ENCODE measurements around the gene C1orf87. TPM values are rescaled to one million over a fixed set of nuclear protein-coding genes. Genes with fewer than 3 reads are reported as not detected.

Gene C1orf87
- not detected for polyA plus RNA-seq (2013, experiment 1 of 2)
- polyA plus RNA-seq (2013, experiment 2 of 2), result 0.15 TPM

GRCh38 chr1:60073605-60074278, at the start of gene C1orf87:
Gene C1orf87 (minus strand): TSS chr1:60073770. CDS start chr1:60072643, 1,127 bp downstream.
- Histone ChIP-seq H2AK5ac (ENCODE audit: low read length) (no peak within 1 kb of the TSS), H3K23ac (ENCODE audit: low read length) (no peak within 1 kb of the TSS), H3K79me1 (ENCODE audit: low read length) (no peaks in the 10 kb centered on the region), H3K4me2 (ENCODE audit: low read length) (peak within 1 kb of the TSS; percentile 43), H2BK15ac (replicated peaks; ENCODE audit: low read depth) (peak within 1 kb of the TSS; percentile 74), H3K36me3 (ENCODE audit: control insufficient read depth, insufficient read depth, low read length) (no peaks in the 10 kb centered on the region), H3K27me3 (ENCODE audit: insufficient read depth, low read length, poor library complexity) (no peaks in the 10 kb centered on the region), H3K4ac (ENCODE audit: low read depth, low read length) (no peak within 1 kb of the TSS), H4K5ac (ENCODE audit: low read length) (no peak within 1 kb of the TSS), H2BK5ac (ENCODE audit: low read length) (no peak within 1 kb of the TSS), H3K27ac (ENCODE audit: low read depth, low read length) (no peak within 1 kb of the TSS), H3K9ac (ENCODE audit: low read length) (no peak within 1 kb of the TSS), H3K56ac (ENCODE audit: low read length) (no peak within 1 kb of the TSS), H3K79me2 (ENCODE audit: control insufficient read depth, insufficient read depth, low read length) (no peaks in the 10 kb centered on the region), H4K8ac (ENCODE audit: low read depth, low read length) (no peak within 1 kb of the TSS), H3K4me3 (ENCODE audit: low read length) (no peak within 1 kb of the TSS), H3K18ac (ENCODE audit: low read length) (no peak within 1 kb of the TSS), H2BK120ac (ENCODE audit: low read depth, low read length) (no peak within 1 kb of the TSS), H3K4me1 (ENCODE audit: control insufficient read depth, low read depth, low read length) (no peaks in the 10 kb centered on the region)
- whole genome bisulfite sequencing (ENCODE audit: extremely low coverage, insufficient coverage, low lambda C conversion rate), result no CpG with 5 or more reads among the region's 36 CpGs
- peak; percentile 76 for DNase-seq

- no peak overlapping the region for H3K27ac ChIP-seq (ENCODE audit: low read depth, low read length)
- no peaks in the 10 kb centered on the region for H3K36me3 ChIP-seq (ENCODE audit: control insufficient read depth, insufficient read depth, low read length)
- H3K23ac ChIP-seq (ENCODE audit: low read length), result no peak overlapping the region
- no peak overlapping the region for H2AK5ac ChIP-seq (ENCODE audit: low read length)
- H3K79me1 ChIP-seq (ENCODE audit: low read length), result no peaks in the 10 kb centered on the region
- no CpG with 5 or more reads among the region's 4 CpGs for WGBS (ENCODE audit: extremely low coverage, insufficient coverage, low lambda C conversion rate)
- no peak overlapping the region for H2BK120ac ChIP-seq (ENCODE audit: low read depth, low read length)
- no peak overlapping the region for H3K4me2 ChIP-seq (ENCODE audit: low read length)
- H3K27me3 ChIP-seq (ENCODE audit: insufficient read depth, low read length, poor library complexity), result no peaks in the 10 kb centered on the region
- no peak for DNase-seq
- no peak overlapping the region for H2BK15ac ChIP-seq (replicated peaks; ENCODE audit: low read depth)
- H3K9ac ChIP-seq (ENCODE audit: low read length), result no peak overlapping the region
- no peak overlapping the region for H3K18ac ChIP-seq (ENCODE audit: low read length)
- no peak overlapping the region for H4K5ac ChIP-seq (ENCODE audit: low read length)
- no peak overlapping the region for H3K56ac ChIP-seq (ENCODE audit: low read length)
- H3K4me1 ChIP-seq (ENCODE audit: control insufficient read depth, low read depth, low read length), result peaks cover 2% of the 10 kb centered on the region
- H3K4me3 ChIP-seq (ENCODE audit: low read length), result no peak overlapping the region
- H3K79me2 ChIP-seq (ENCODE audit: control insufficient read depth, insufficient read depth, low read length), result no peaks in the 10 kb centered on the region
- no peak overlapping the region for H4K8ac ChIP-seq (ENCODE audit: low read depth, low read length)
- no peak overlapping the region for H3K4ac ChIP-seq (ENCODE audit: low read depth, low read length)
- no peak overlapping the region for H2BK5ac ChIP-seq (ENCODE audit: low read length)
These were observed 44.5 kb upstream of the C1orf87 start for GRCh38 chr1:60118085-60118484.

GRCh38 chr1:60114745-60115318, 41.3 kb upstream of the C1orf87 start:
- Histone ChIP-seq H3K4me3 (ENCODE audit: low read length) (no peak overlapping the region), H3K4me1 (ENCODE audit: control insufficient read depth, low read depth, low read length) (peaks cover 2% of the 10 kb centered on the region), H4K8ac (ENCODE audit: low read depth, low read length) (no peak overlapping the region), H2BK15ac (replicated peaks; ENCODE audit: low read depth) (no peak overlapping the region), H3K4ac (ENCODE audit: low read depth, low read length) (no peak overlapping the region), H3K18ac (ENCODE audit: low read length) (no peak overlapping the region), H2BK5ac (ENCODE audit: low read length) (no peak overlapping the region), H4K5ac (ENCODE audit: low read length) (no peak overlapping the region), H3K27me3 (ENCODE audit: insufficient read depth, low read length, poor library complexity) (no peaks in the 10 kb centered on the region), H3K9ac (ENCODE audit: low read length) (no peak overlapping the region), H3K79me1 (ENCODE audit: low read length) (no peaks in the 10 kb centered on the region), H3K56ac (ENCODE audit: low read length) (no peak overlapping the region), H3K79me2 (ENCODE audit: control insufficient read depth, insufficient read depth, low read length) (no peaks in the 10 kb centered on the region), H3K23ac (ENCODE audit: low read length) (no peak overlapping the region), H2BK120ac (ENCODE audit: low read depth, low read length) (no peak overlapping the region), H2AK5ac (ENCODE audit: low read length) (no peak overlapping the region), H3K36me3 (ENCODE audit: control insufficient read depth, insufficient read depth, low read length) (no peaks in the 10 kb centered on the region), H3K27ac (ENCODE audit: low read depth, low read length) (no peak overlapping the region), H3K4me2 (ENCODE audit: low read length) (no peak overlapping the region)
- DNase-seq, result no peak
- no CpG with 5 or more reads among the region's 7 CpGs for WGBS (ENCODE audit: extremely low coverage, insufficient coverage, low lambda C conversion rate)

- H3K79me1 ChIP-seq (ENCODE audit: low read length), result no peaks in the 10 kb centered on the region
- no CpG with 5 or more reads among the region's 1 CpG for WGBS (ENCODE audit: extremely low coverage, insufficient coverage, low lambda C conversion rate)
- no peak overlapping the region for H3K18ac ChIP-seq (ENCODE audit: low read length)
- no peak overlapping the region for H3K4me2 ChIP-seq (ENCODE audit: low read length)
- no peak overlapping the region for H4K5ac ChIP-seq (ENCODE audit: low read length)
- DNase-seq, result no peak
- no peak overlapping the region for H3K23ac ChIP-seq (ENCODE audit: low read length)
- no peaks in the 10 kb centered on the region for H3K79me2 ChIP-seq (ENCODE audit: control insufficient read depth, insufficient read depth, low read length)
- H2BK120ac ChIP-seq (ENCODE audit: low read depth, low read length), result no peak overlapping the region
- H3K4me3 ChIP-seq (ENCODE audit: low read length), result no peak overlapping the region
- H3K56ac ChIP-seq (ENCODE audit: low read length), result no peak overlapping the region
- H4K8ac ChIP-seq (ENCODE audit: low read depth, low read length), result no peak overlapping the region
- no peak overlapping the region for H3K9ac ChIP-seq (ENCODE audit: low read length)
- H3K27me3 ChIP-seq (ENCODE audit: insufficient read depth, low read length, poor library complexity), result no peaks in the 10 kb centered on the region
- no peak overlapping the region for H3K27ac ChIP-seq (ENCODE audit: low read depth, low read length)
- no peak overlapping the region for H3K4ac ChIP-seq (ENCODE audit: low read depth, low read length)
- H2AK5ac ChIP-seq (ENCODE audit: low read length), result no peak overlapping the region
- H2BK15ac ChIP-seq (replicated peaks; ENCODE audit: low read depth), result no peak overlapping the region
- H2BK5ac ChIP-seq (ENCODE audit: low read length), result no peak overlapping the region
- no peaks in the 10 kb centered on the region for H3K36me3 ChIP-seq (ENCODE audit: control insufficient read depth, insufficient read depth, low read length)
- peaks cover 2% of the 10 kb centered on the region for H3K4me1 ChIP-seq (ENCODE audit: control insufficient read depth, low read depth, low read length)
These were observed 40.0 kb upstream of the C1orf87 start for GRCh38 chr1:60113596-60113995.

GRCh38 chr1:60113028-60113427, 39.5 kb upstream of the C1orf87 start:
- Histone ChIP-seq H3K4ac (ENCODE audit: low read depth, low read length) (no peak overlapping the region), H3K79me2 (ENCODE audit: control insufficient read depth, insufficient read depth, low read length) (no peaks in the 10 kb centered on the region), H3K4me3 (ENCODE audit: low read length) (no peak overlapping the region), H3K4me2 (ENCODE audit: low read length) (no peak overlapping the region), H3K9ac (ENCODE audit: low read length) (no peak overlapping the region), H2BK5ac (ENCODE audit: low read length) (no peak overlapping the region), H3K23ac (ENCODE audit: low read length) (no peak overlapping the region), H2BK120ac (ENCODE audit: low read depth, low read length) (no peak overlapping the region), H4K5ac (ENCODE audit: low read length) (no peak overlapping the region), H3K27ac (ENCODE audit: low read depth, low read length) (no peak overlapping the region), H3K56ac (ENCODE audit: low read length) (no peak overlapping the region), H3K4me1 (ENCODE audit: control insufficient read depth, low read depth, low read length) (peaks cover 2% of the 10 kb centered on the region), H4K8ac (ENCODE audit: low read depth, low read length) (no peak overlapping the region), H3K18ac (ENCODE audit: low read length) (no peak overlapping the region), H3K79me1 (ENCODE audit: low read length) (no peaks in the 10 kb centered on the region), H2AK5ac (ENCODE audit: low read length) (no peak overlapping the region), H3K36me3 (ENCODE audit: control insufficient read depth, insufficient read depth, low read length) (no peaks in the 10 kb centered on the region), H2BK15ac (replicated peaks; ENCODE audit: low read depth) (no peak overlapping the region), H3K27me3 (ENCODE audit: insufficient read depth, low read length, poor library complexity) (no peaks in the 10 kb centered on the region)
- no CpG with 5 or more reads among the region's 2 CpGs for WGBS (ENCODE audit: extremely low coverage, insufficient coverage, low lambda C conversion rate)
- DNase-seq, result peak; percentile 68
